IMR-90 (cell line): Measurements from ENCODE around the gene CNKSR3. TPM values are rescaled to one million over a fixed set of nuclear protein-coding genes. Genes with fewer than 3 reads are reported as not detected.

ENCODE experiments used
- ATAC-seq: fragments of 200-7000 bp; cut with Tn5 transposase; 2 replicates; pipeline ENCODE4 v1.9.1; 2020; ENCODE audit warnings: low read depth, mild to moderate bottlenecking, moderate library complexity
- BruUV-seq: library from RNA; stranded (reverse); fragments of 400-500 nt; replicated peaks from 2 replicates; lab custom pipeline; 2021; lab: Mats Ljungman, UMichigan
- CTCF ChIA-PET: fragments of 300-600 bp; formaldehyde crosslinking; extraction: SDS; loops from one replicate; lab custom pipeline; 2021; ENCODE audit warnings: antibody characterized with exemption; lab: Yijun Ruan, JAX
- POLR2A ChIA-PET: fragments of 300-600 bp; sonication (Branson Sonifier 250); formaldehyde crosslinking; loops from one replicate; lab custom pipeline; 2022; ENCODE audit warnings: antibody characterized with exemption; ENCODE audit not compliant: unreplicated experiment; lab: Charles Lee
- DNase-seq: peaks from one replicate; pipeline ENCODE4 v3.0.0; 2013
- H2AFZ ChIP-seq: replicated peaks from 2 replicates; pipeline ENCODE3; 2013; ENCODE audit warnings: low read length, mild to moderate bottlenecking; ENCODE audit not compliant: poor library complexity
- H2AK5ac ChIP-seq: 2 replicates; pipeline ENCODE4 v1.6.1; 2013; ENCODE audit warnings: low read depth, low read length, inconsistent platforms
- H2AK9ac ChIP-seq: replicated peaks from 2 replicates; pipeline ENCODE3; 2013; ENCODE audit warnings: mild to moderate bottlenecking, low read depth, low read length, moderate library complexity; ENCODE audit not compliant: poor library complexity
- H2BK120ac ChIP-seq: 2 replicates; pipeline ENCODE4 v1.6.1; 2013; ENCODE audit warnings: low read depth, low read length, inconsistent platforms
- H2BK15ac ChIP-seq: 3 replicates; pipeline ENCODE4 v1.6.1; 2013; ENCODE audit warnings: low read depth, low read length, inconsistent platforms
- H2BK20ac ChIP-seq: 2 replicates; pipeline ENCODE4 v1.6.1; 2013; ENCODE audit warnings: low read depth, mild to moderate bottlenecking, inconsistent platforms, low read length, moderate library complexity
- H2BK5ac ChIP-seq: 2 replicates; pipeline ENCODE4 v1.6.1; 2013; ENCODE audit warnings: mild to moderate bottlenecking, low read depth, low read length, inconsistent platforms; ENCODE audit not compliant: poor library complexity, severe bottlenecking
- H3K14ac ChIP-seq: replicated peaks from 2 replicates; pipeline ENCODE4 v1.6.1; 2013; ENCODE audit warnings: low read depth, low read length, inconsistent platforms
- H3K18ac ChIP-seq: 2 replicates; pipeline ENCODE4 v1.6.1; 2013; ENCODE audit warnings: low read depth, low read length, control low read depth
- H3K23ac ChIP-seq: 2 replicates; pipeline ENCODE4 v1.6.1; 2013; ENCODE audit warnings: low read depth, low read length, inconsistent platforms
- H3K27ac ChIP-seq: 2 replicates; pipeline ENCODE4 v1.5.1; 2013; ENCODE audit warnings: mild to moderate bottlenecking, control low read depth, low read length; ENCODE audit not compliant: insufficient read depth
- H3K27me3 ChIP-seq: 2 replicates; pipeline ENCODE4 v1.6.1; 2013; ENCODE audit warnings: low read length; ENCODE audit not compliant: control insufficient read depth, insufficient read depth
- H3K36me3 ChIP-seq: 2 replicates; pipeline ENCODE4 v1.6.1; 2013; ENCODE audit warnings: low read length, mixed read lengths; ENCODE audit not compliant: control insufficient read depth, insufficient read depth
- H3K4ac ChIP-seq: 2 replicates; pipeline ENCODE4 v1.6.1; 2013; ENCODE audit warnings: low read depth, low read length, inconsistent platforms
- H3K4me1 ChIP-seq: 2 replicates; pipeline ENCODE4 v1.6.1; 2013; ENCODE audit warnings: low read length, mixed read lengths; ENCODE audit not compliant: control insufficient read depth, insufficient read depth
- H3K4me2 ChIP-seq: 2 replicates; pipeline ENCODE4 v1.6.1; 2013; ENCODE audit warnings: low read depth, mild to moderate bottlenecking, control low read depth, low read length, moderate library complexity
- H3K4me3 ChIP-seq: 2 replicates; pipeline ENCODE4 v1.5.1; 2013; ENCODE audit warnings: low read depth, mild to moderate bottlenecking, control low read depth, low read length, moderate library complexity; ENCODE audit not compliant: insufficient read depth
- H3K56ac ChIP-seq: 2 replicates; pipeline ENCODE4 v1.6.1; 2013; ENCODE audit warnings: low read length, inconsistent platforms; ENCODE audit not compliant: insufficient read depth; ENCODE audit errors: extremely low read depth
- H3K79me1 ChIP-seq, 2 experiments: 2 replicates each; pipeline ENCODE4 v1.6.1; 2013; ENCODE audit warnings: low read length in 2 of 2, inconsistent platforms in 1 of 2, low read depth in 1 of 2
- H3K9ac ChIP-seq: 2 replicates; pipeline ENCODE4 v1.6.1; 2013; ENCODE audit warnings: low read depth, low read length, control low read depth
- H3K9me1 ChIP-seq: 2 replicates; pipeline ENCODE4 v1.6.1; 2013; ENCODE audit warnings: low read length, inconsistent platforms; ENCODE audit not compliant: insufficient read depth
- H3K9me3 ChIP-seq: 2 replicates; pipeline ENCODE4 v1.6.1; 2013; ENCODE audit warnings: low read length; ENCODE audit not compliant: control insufficient read depth, insufficient read depth
- H4K20me1 ChIP-seq: 2 replicates; pipeline ENCODE4 v1.6.1; 2013; ENCODE audit warnings: low read length, inconsistent platforms; ENCODE audit not compliant: insufficient read depth
- H4K5ac ChIP-seq: 2 replicates; pipeline ENCODE4 v1.6.1; 2013; ENCODE audit warnings: mild to moderate bottlenecking, low read depth, low read length, control low read depth
- H4K8ac ChIP-seq, 2 experiments: 2 replicates each; pipeline ENCODE4 v1.6.1; 2013; ENCODE audit warnings: low read depth in 2 of 2, low read length in 2 of 2, control low read depth in 1 of 2, inconsistent platforms in 1 of 2
- H4K91ac ChIP-seq: 2 replicates; pipeline ENCODE4 v1.6.1; 2013; ENCODE audit warnings: low read depth, low read length, inconsistent platforms; ENCODE audit not compliant: insufficient read depth
- BHLHE40 ChIP-seq: fragments of 150-350 bp; IDR thresholded peaks from 2 replicates; pipeline ENCODE4 v1.6.1; 2016; ENCODE audit warnings: mild to moderate bottlenecking, low read depth, low read length
- CHD1 ChIP-seq: IDR thresholded peaks from 2 replicates; pipeline ENCODE4 v1.6.1; 2012; ENCODE audit warnings: low read depth, low read length, improper control_type of control experiment
- ELK1 ChIP-seq: fragments of 150-350 bp; IDR thresholded peaks from 2 replicates; pipeline ENCODE4 v1.6.1; 2016; ENCODE audit warnings: low read depth, mild to moderate bottlenecking, low read length, moderate library complexity, borderline replicate concordance
- MAFK ChIP-seq: IDR thresholded peaks from 2 replicates; pipeline ENCODE4 v1.6.1; 2012; ENCODE audit warnings: low read depth, low read length, improper control_type of control experiment
- MXI1 ChIP-seq: IDR thresholded peaks from 2 replicates; pipeline ENCODE4 v1.6.1; 2012; ENCODE audit warnings: low read depth, mild to moderate bottlenecking, low read length, moderate library complexity, borderline replicate concordance
- NFE2L2 ChIP-seq: fragments of 150-350 bp; IDR thresholded peaks from 2 replicates; pipeline ENCODE4 v1.6.1; 2016; ENCODE audit warnings: low read depth, mild to moderate bottlenecking, low read length
- POLR2A ChIP-seq: IDR thresholded peaks from 2 replicates; pipeline ENCODE4 v1.6.1; 2012; ENCODE audit warnings: mild to moderate bottlenecking, low read depth, low read length
- RCOR1 ChIP-seq: IDR thresholded peaks from 2 replicates; pipeline ENCODE4 v1.6.1; 2012; ENCODE audit warnings: mild to moderate bottlenecking, low read length, improper control_type of control experiment; ENCODE audit not compliant: insufficient replicate concordance
- RFX5 ChIP-seq: IDR thresholded peaks from 2 replicates; pipeline ENCODE4 v1.8.0; 2012; ENCODE audit warnings: low read depth, mild to moderate bottlenecking, low read length, moderate library complexity
- USF2 ChIP-seq: fragments of 150-350 bp; IDR thresholded peaks from 2 replicates; pipeline ENCODE4 v1.6.1; 2017; ENCODE audit warnings: mild to moderate bottlenecking, antibody characterized with exemption, low read length, low read depth
- WGBS, 2 experiments: methylation state at CpG; one replicate each; pipeline versions ENCODE4 v1.1.5 to v1.1.7; 2013; ENCODE audit warnings: missing lambda C conversion rate in 2 of 2; ENCODE audit not compliant: insufficient read length in 1 of 2; ENCODE audit errors: extremely low coverage in 2 of 2; 5-methylcytosine and 5-hydroxymethylcytosine counted together
- dilution Hi-C: fragments of 300-500 bp; cut with HindIII; formaldehyde crosslinking; loops from one replicate; pipeline ENCODE4 v1.14.3; 2018; ENCODE audit warnings: low sequenced_read_pairs; ENCODE audit not compliant: unreplicated experiment
- in situ Hi-C: fragments of 300-500 bp; cut with MboI; formaldehyde crosslinking; loops from 3 replicates; pipeline ENCODE4 v1.14.3; 2019; ENCODE audit warnings: low sequenced_read_pairs, inconsistent platforms, mixed read lengths
- intact Hi-C: fragments of 100-400 bp; cut with micrococcal nuclease; formaldehyde crosslinking; loops from 2 replicates; pipeline ENCODE4 v1.10.0; 2022
- polyA plus RNA-seq, 3 experiments: library from polyadenylated mRNA; depleted of rRNA; stranded (reverse); fragments of >200 nt; gene quantifications; 2 replicates each; pipeline ENCODE4 v1.2.3, GENCODE V29; 2012; ENCODE audit warnings: low replicate concordance in 1 of 3
- total RNA-seq: library from RNA; depleted of rRNA; stranded (reverse); fragments of >200 nt; gene quantifications from 2 replicates; pipeline ENCODE4 v1.2.3, GENCODE V29; 2012

Gene CNKSR3
- total and polyA plus RNA-seq, 2 of the 4 experiments (the other 2 are of a cell fraction) = 6.7 to 15.8 TPM

- no peaks in the 10 kb centered on the region for H3K9me3 ChIP-seq
- in situ Hi-C loops (loop anchor here (5.0 kb wide), 1 partner anchor 210 kb away; no protein-coding TSS in a partner anchor), intact Hi-C loops (no loop called here), dilution Hi-C loops (loop anchor here (25.0 kb wide), 1 partner anchor 205 kb away; no protein-coding TSS in a partner anchor)
- H3K27me3 ChIP-seq = no peaks in the 10 kb centered on the region
- H3K27ac ChIP-seq = no peak overlapping the region
- TF ChIP-seq BHLHE40 (no peak), CHD1 (no peak), USF2 (no peak), RFX5 (no peak), MXI1 (no peak), MAFK (no peak), RCOR1 (no peak), NFE2L2 (no peak), POLR2A (no peak), ELK1 (no peak)
- no peak overlapping the region for H3K14ac ChIP-seq
- H2AFZ ChIP-seq = no peak overlapping the region
- H3K4me2 ChIP-seq = no peak overlapping the region
- no peak overlapping the region for H3K9ac ChIP-seq
- no peak overlapping the region for H4K8ac ChIP-seq
- H2BK5ac ChIP-seq = no peak overlapping the region
- H3K4me1 ChIP-seq = peaks cover 2% of the 10 kb centered on the region; the same call in 1 of the 2 replicates
- no peaks in the 10 kb centered on the region for H4K20me1 ChIP-seq
- H4K91ac ChIP-seq = no peak overlapping the region
- no CpG with 5 or more reads among the region's 5 CpGs for WGBS, 2 experiments
- BruUV-seq = no TSS peak
- no peak overlapping the region for H2AK9ac ChIP-seq
- no peak overlapping the region for H3K18ac ChIP-seq
- no peak overlapping the region for H4K5ac ChIP-seq
- ATAC-seq (no peak), DNase-seq (no peak)
- no peak overlapping the region for H3K4me3 ChIP-seq
- ChIA-PET POLR2A (no interaction called here), CTCF (no interaction called here)
- H2BK20ac ChIP-seq = no peak overlapping the region
- no peak overlapping the region for H2BK15ac ChIP-seq
- H3K23ac ChIP-seq = no peak overlapping the region
- no peak overlapping the region for H2AK5ac ChIP-seq
- no peak overlapping the region for H3K4ac ChIP-seq
- no peak overlapping the region for H3K56ac ChIP-seq
- no peaks in the 10 kb centered on the region for H3K36me3 ChIP-seq
- no peak overlapping the region for H2BK120ac ChIP-seq
- no peaks in the 10 kb centered on the region for H3K79me1 ChIP-seq
- no peaks in the 10 kb centered on the region for H3K9me1 ChIP-seq
These were observed 143.1 kb downstream of the CNKSR3 start for GRCh38 chr6:154367336-154367735.
